ENCODE measurements around the gene VPS37C.

Gene VPS37C

GRCh38 chr11:61147791-61148620 is 13.2 kb downstream of the VPS37C start:
- DNase-seq (ENCODE audit: low read depth, low spot score), result no peak
- H3K4me3 ChIP-seq (ENCODE audit: low read depth, low read length), result no peak overlapping the region
- in situ Hi-C loops (cut with HindIII; ENCODE audit: low sequenced_read_pairs), result no loop called here
- TF ChIP-seq CTCF (IDR thresholded peaks at IDR 0.05; ENCODE audit: low read depth, low read length), result no peak

GRCh38 chr11:61147271-61147670 is 14.0 kb downstream of the VPS37C start:
- no peak for TF ChIP-seq CTCF (IDR thresholded peaks at IDR 0.05; ENCODE audit: low read depth, low read length)
- no peak overlapping the region for H3K4me3 ChIP-seq (ENCODE audit: low read depth, low read length)
- DNase-seq (ENCODE audit: low read depth, low spot score), result no peak
- in situ Hi-C loops (cut with HindIII; ENCODE audit: low sequenced_read_pairs), result no loop called here

GRCh38 chr11:61146416-61146815 is 14.8 kb downstream of the VPS37C start:
- H3K4me3 ChIP-seq (ENCODE audit: low read depth, low read length), result no peak overlapping the region
- in situ Hi-C loops (cut with HindIII; ENCODE audit: low sequenced_read_pairs), result no loop called here
- DNase-seq (ENCODE audit: low read depth, low spot score), result no peak
- no peak for TF ChIP-seq CTCF (IDR thresholded peaks at IDR 0.05; ENCODE audit: low read depth, low read length)

GRCh38 chr11:61145228-61146005 is 15.8 kb downstream of the VPS37C start:
- no peak for DNase-seq (ENCODE audit: low read depth, low spot score)
- in situ Hi-C loops (cut with HindIII; ENCODE audit: low sequenced_read_pairs), result no loop called here
- no peak for TF ChIP-seq CTCF (IDR thresholded peaks at IDR 0.05; ENCODE audit: low read depth, low read length)
- H3K4me3 ChIP-seq (ENCODE audit: low read depth, low read length), result no peak overlapping the region

GRCh38 chr11:61144511-61145179 is 16.6 kb downstream of the VPS37C start:
- H3K4me3 ChIP-seq (ENCODE audit: low read depth, low read length), result no peak overlapping the region
- in situ Hi-C loops (cut with HindIII; ENCODE audit: low sequenced_read_pairs), result no loop called here
- no peak for DNase-seq (ENCODE audit: low read depth, low spot score)
- no peak for TF ChIP-seq CTCF (IDR thresholded peaks at IDR 0.05; ENCODE audit: low read depth, low read length)

GRCh38 chr11:61142424-61142823 is 18.8 kb downstream of the VPS37C start:
- in situ Hi-C loops (cut with HindIII; ENCODE audit: low sequenced_read_pairs), result no loop called here
- H3K4me3 ChIP-seq (ENCODE audit: low read depth, low read length), result no peak overlapping the region
- no peak for DNase-seq (ENCODE audit: low read depth, low spot score)
- TF ChIP-seq CTCF (IDR thresholded peaks at IDR 0.05; ENCODE audit: low read depth, low read length), result no peak
